ENCODE results near the gene PTBP2. TPM values are rescaled to one million over a fixed set of nuclear protein-coding genes. Genes with fewer than 3 reads are reported as not detected.

Gene PTBP2
- total RNA-seq, 4 donors from 2014 or later = 24.7 to 630 (median 44.3) TPM

- intact Hi-C loops (cut with DNase I; ENCODE audit: low total_unique reads) = no loop called here
- no peak for DNase-seq
- Histone ChIP-seq H3K4me3 (no peak overlapping the region), H3K4me1 (peaks cover 0 to 7% (median 0%) of the 10 kb centered on the region in 4 donors), H3K27me3 (no peaks in the 10 kb centered on the region), H3K27ac (no peak overlapping the region), H3K9me3 (no peaks in the 10 kb centered on the region), H3K36me3 (peaks cover 0 to 4% (median 0%) of the 10 kb centered on the region in 4 donors)
- no peak for TF ChIP-seq POLR2AphosphoS5 (IDR thresholded peaks at IDR 0.05)
- WGBS, 2 donors (ENCODE audit: low coverage in 1 of 2) = 90 to 100% methylated on average over 1 of the region's 1 CpG
- in situ Hi-C loops (cut with MboI; ENCODE audit: low pct_ligation_motif_present in 1 of 4, low pct_unique_long_range_greater_than_20kb in 1 of 4, low sequenced_read_pairs in 3 of 4) = no loop called here
These were observed 99.1 kb downstream of the PTBP2 start for GRCh38 chr1:96820671-96821070.

DNA sequence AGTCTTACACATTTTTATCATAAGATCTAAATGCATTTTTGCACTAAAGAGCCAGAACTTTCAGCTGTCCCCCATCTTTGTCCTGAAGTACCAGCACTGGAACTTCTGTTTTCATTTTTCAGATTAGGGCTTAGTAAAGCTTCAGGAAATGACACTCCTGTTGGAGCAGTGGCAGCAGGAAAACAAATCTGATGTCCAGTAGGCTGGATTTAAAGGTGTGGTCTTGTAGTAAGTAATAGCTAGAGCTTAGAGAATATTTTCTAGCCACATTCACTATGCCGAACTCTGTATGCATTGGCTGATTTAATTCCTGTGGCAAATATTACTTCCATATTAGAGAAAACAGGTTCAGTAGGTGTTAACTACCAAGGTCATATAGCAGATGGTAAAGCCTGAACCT is 103.6 kb downstream of the PTBP2 start:
- H3K27ac ChIP-seq = no peak overlapping the region
- no peaks in the 10 kb centered on the region for H3K27me3 ChIP-seq
- no peak for DNase-seq
- intact Hi-C loops (cut with DNase I; ENCODE audit: low total_unique reads) = no loop called here
- no peaks in the 10 kb centered on the region for H3K9me3 ChIP-seq
- in situ Hi-C loops (cut with MboI; ENCODE audit: low pct_ligation_motif_present in 1 of 4, low pct_unique_long_range_greater_than_20kb in 1 of 4, low sequenced_read_pairs in 3 of 4) = loop anchor here in 2 of 4 donors (25.0 kb wide), 1 partner anchor 588 kb away; no protein-coding TSS in a partner anchor
- peaks cover 0 to 4% (median 0%) of the 10 kb centered on the region in 4 donors for H3K36me3 ChIP-seq
- no peak overlapping the region for H3K4me3 ChIP-seq
- TF ChIP-seq EP300 (IDR thresholded peaks at IDR 0.05; ENCODE audit: low read depth) (no peak), POLR2A (IDR thresholded peaks at IDR 0.05) (no peak), POLR2AphosphoS5 (IDR thresholded peaks at IDR 0.05) (no peak)
- TF ChIP-seq, protein P1, sequence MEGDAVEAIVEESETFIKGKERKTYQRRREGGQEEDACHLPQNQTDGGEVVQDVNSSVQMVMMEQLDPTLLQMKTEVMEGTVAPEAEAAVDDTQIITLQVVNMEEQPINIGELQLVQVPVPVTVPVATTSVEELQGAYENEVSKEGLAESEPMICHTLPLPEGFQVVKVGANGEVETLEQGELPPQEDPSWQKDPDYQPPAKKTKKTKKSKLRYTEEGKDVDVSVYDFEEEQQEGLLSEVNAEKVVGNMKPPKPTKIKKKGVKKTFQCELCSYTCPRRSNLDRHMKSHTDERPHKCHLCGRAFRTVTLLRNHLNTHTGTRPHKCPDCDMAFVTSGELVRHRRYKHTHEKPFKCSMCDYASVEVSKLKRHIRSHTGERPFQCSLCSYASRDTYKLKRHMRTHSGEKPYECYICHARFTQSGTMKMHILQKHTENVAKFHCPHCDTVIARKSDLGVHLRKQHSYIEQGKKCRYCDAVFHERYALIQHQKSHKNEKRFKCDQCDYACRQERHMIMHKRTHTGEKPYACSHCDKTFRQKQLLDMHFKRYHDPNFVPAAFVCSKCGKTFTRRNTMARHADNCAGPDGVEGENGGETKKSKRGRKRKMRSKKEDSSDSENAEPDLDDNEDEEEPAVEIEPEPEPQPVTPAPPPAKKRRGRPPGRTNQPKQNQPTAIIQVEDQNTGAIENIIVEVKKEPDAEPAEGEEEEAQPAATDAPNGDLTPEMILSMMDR (IDR thresholded peaks at IDR 0.05) = no peak
- 92 to 100% methylated on average over 1 of the region's 1 CpG for WGBS, 2 donors (ENCODE audit: low coverage in 1 of 2)
- peaks cover 0 to 2% (median 0%) of the 10 kb centered on the region in 4 donors for H3K4me1 ChIP-seq

GRCh38 chr1:96825950-96826576 is 104.5 kb downstream of the PTBP2 start:
- Histone ChIP-seq H3K4me1 (no peaks in the 10 kb centered on the region), H3K27me3 (no peaks in the 10 kb centered on the region), H3K9me3 (no peaks in the 10 kb centered on the region), H3K27ac (no peak overlapping the region), H3K36me3 (peaks cover 0 to 4% (median 0%) of the 10 kb centered on the region in 4 donors), H3K4me3 (no peak overlapping the region)
- in situ Hi-C loops (cut with MboI; ENCODE audit: low pct_ligation_motif_present in 1 of 4, low pct_unique_long_range_greater_than_20kb in 1 of 4, low sequenced_read_pairs in 3 of 4) = loop anchor here in 2 of 4 donors (25.0 kb wide), 1 partner anchor 589 kb away; no protein-coding TSS in a partner anchor
- DNase-seq = no peak
- TF ChIP-seq, protein P1 (IDR thresholded peaks at IDR 0.05) = no peak
- TF ChIP-seq POLR2AphosphoS5 (IDR thresholded peaks at IDR 0.05) = no peak
- no peak for TF ChIP-seq POLR2A (IDR thresholded peaks at IDR 0.05)
- TF ChIP-seq EP300 (IDR thresholded peaks at IDR 0.05; ENCODE audit: low read depth) = no peak
- intact Hi-C loops (cut with DNase I; ENCODE audit: low total_unique reads) = no loop called here

GRCh38 chr1:96833376-96833775 is 111.8 kb downstream of the PTBP2 start:
- Histone ChIP-seq H3K27ac (no peak overlapping the region), H3K36me3 (no peaks in the 10 kb centered on the region), H3K4me3 (no peak overlapping the region), H3K9me3 (no peaks in the 10 kb centered on the region), H3K27me3 (no peaks in the 10 kb centered on the region), H3K4me1 (no peaks in the 10 kb centered on the region)
- no peak for DNase-seq
- 88 to 97% methylated on average over 1 of the region's 1 CpG for WGBS, 2 donors (ENCODE audit: low coverage in 1 of 2)
- intact Hi-C loops (cut with DNase I; ENCODE audit: low total_unique reads) = no loop called here
- TF ChIP-seq, protein P1 (IDR thresholded peaks at IDR 0.05) = no peak
- TF ChIP-seq POLR2A (IDR thresholded peaks at IDR 0.05) (no peak), EP300 (IDR thresholded peaks at IDR 0.05; ENCODE audit: low read depth) (no peak), POLR2AphosphoS5 (IDR thresholded peaks at IDR 0.05) (no peak)
- in situ Hi-C loops (cut with MboI; ENCODE audit: low pct_ligation_motif_present in 1 of 4, low pct_unique_long_range_greater_than_20kb in 1 of 4, low sequenced_read_pairs in 3 of 4) = loop anchor here in 2 of 4 donors (25.0 kb wide), 1 partner anchor 596 kb away; no protein-coding TSS in a partner anchor

All from transverse colon (tissue), 4 donors.